ENCODE results near the gene ENTPD2. TPM values are rescaled to one million over a fixed set of nuclear protein-coding genes. Genes with fewer than 3 reads are reported as not detected.
"Not testable (repeated sequence)": the region's sequence is repeated elsewhere in the genome, so short reads cannot be mapped to it uniquely, and the experiment has no call there.

ENTPD2 gene
- total RNA-seq, 2 experiments from 2014 or later: not detected

GRCh38 chr9:137035507-137035834 is 18.4 kb downstream of the ENTPD2 start:
- CTCF ChIA-PET: interaction anchor here (0.6 to 14.0 kb wide), 55 partner anchors 9 to 307 kb away, joined by 3 to 157 read pairs (median 5); partner anchors contain the start of genes AJM1, C8G, CLIC3 and FBXW5
- Mint-ChIP-seq H3K4me3 (peak overlapping the region; percentile 61), H3K27ac (peak overlapping the region; percentile 92), H3K4me1 (peaks cover 38% of the 10 kb centered on the region), H3K27me3 (no peaks in the 10 kb centered on the region), H3K36me3 (ENCODE audit: low read depth) (peaks cover 2% of the 10 kb centered on the region), H3K9me3 (no peaks in the 10 kb centered on the region)
- POLR2A ChIA-PET: interaction anchor here (0.5 kb wide), 1 partner anchor 223 kb away, joined by 3 read pairs; no protein-coding TSS in a partner anchor
- DNase-seq: no peak

GRCh38 chr9:137034709-137035506 is 19.0 kb downstream of the ENTPD2 start:
- Mint-ChIP-seq H3K36me3 (ENCODE audit: low read depth) (peaks cover 2% of the 10 kb centered on the region), H3K4me3 (peak overlapping the region; percentile 61), H3K9me3 (no peaks in the 10 kb centered on the region), H3K27me3 (no peaks in the 10 kb centered on the region), H3K27ac (peak overlapping the region; percentile 92), H3K4me1 (peaks cover 43% of the 10 kb centered on the region)
- POLR2A ChIA-PET: interaction anchor here (0.5 kb wide), 1 partner anchor 223 kb away, joined by 3 read pairs; no protein-coding TSS in a partner anchor
- CTCF ChIA-PET: interaction anchor here (0.6 to 14.0 kb wide), 62 partner anchors 9 to 370 kb away, joined by 3 to 157 read pairs (median 4); partner anchors contain the start of genes AJM1, C8G, CLIC3 and FBXW5
- DNase-seq: peak; percentile 91

- H3K9me3 Mint-ChIP-seq: no peaks in the 10 kb centered on the region
Observed at GRCh38 chr9:137034039-137034708, 19.7 kb downstream of the ENTPD2 start.

GRCh38 chr9:137033481-137033880 is 20.4 kb downstream of the ENTPD2 start:
- H3K27me3 Mint-ChIP-seq; DNase-seq; POLR2A ChIA-PET; H3K36me3 Mint-ChIP-seq (ENCODE audit: low read depth); H3K9me3 Mint-ChIP-seq: not testable (repeated sequence)
- peak overlapping the region; percentile 7 for H3K4me3 Mint-ChIP-seq
- CTCF ChIA-PET: interaction anchor here (0.9 to 14.0 kb wide), 5 partner anchors 13 to 203 kb away, joined by 3 to 157 read pairs (median 19); partner anchors contain the start of genes AJM1, NPDC1 and SAPCD2
- peak overlapping the region; percentile 72 for H3K27ac Mint-ChIP-seq
- H3K4me1 Mint-ChIP-seq: peaks cover 55% of the 10 kb centered on the region

More at GRCh38 chr9:137034039-137034708, 19.7 kb downstream of the ENTPD2 start:
- Mint-ChIP-seq H3K27ac (peak overlapping the region; percentile 92), H3K36me3 (ENCODE audit: low read depth) (peaks cover 2% of the 10 kb centered on the region), H3K4me1 (peaks cover 50% of the 10 kb centered on the region), H3K27me3 (no peaks in the 10 kb centered on the region), H3K4me3 (peak overlapping the region; percentile 61)
- CTCF ChIA-PET: interaction anchor here (0.7 to 14.0 kb wide), 45 partner anchors 10 to 370 kb away, joined by 3 to 157 read pairs (median 5); partner anchors contain the start of genes AJM1, C8G, CLIC3 and FBXW5
- POLR2A ChIA-PET: no interaction called here
- no peak for DNase-seq

- H3K4me1 Mint-ChIP-seq: peaks cover 55% of the 10 kb centered on the region
- ChIA-PET CTCF (interaction anchor here (0.7 to 14.0 kb wide), 8 partner anchors 14 to 307 kb away, joined by 3 to 157 read pairs (median 4); partner anchors contain the start of genes NPDC1 and SAPCD2), POLR2A (no interaction called here)
- peak; percentile 20 for DNase-seq
- no peaks in the 10 kb centered on the region for H3K27me3 Mint-ChIP-seq
- H3K4me3 Mint-ChIP-seq: peak overlapping the region; percentile 22
- peak overlapping the region; percentile 61 for H3K27ac Mint-ChIP-seq
- no peaks in the 10 kb centered on the region for H3K9me3 Mint-ChIP-seq
- peaks cover 2% of the 10 kb centered on the region for H3K36me3 Mint-ChIP-seq (ENCODE audit: low read depth)
Observed at GRCh38 chr9:137032858-137033257, 21.0 kb downstream of the ENTPD2 start.

- Mint-ChIP-seq H3K36me3 (ENCODE audit: low read depth) (peaks cover 2% of the 10 kb centered on the region), H3K4me1 (peaks cover 58% of the 10 kb centered on the region), H3K9me3 (no peaks in the 10 kb centered on the region), H3K27ac (peak within 1 kb of the TSS; percentile 87), H3K4me3 (peak within 1 kb of the TSS; percentile 75), H3K27me3 (no peaks in the 10 kb centered on the region)
- ChIA-PET CTCF (interaction anchor here (0.7 to 14.0 kb wide), 11 partner anchors 14 to 307 kb away, joined by 3 to 157 read pairs (median 4); partner anchors contain the start of genes NPDC1 and SAPCD2), POLR2A (interaction anchor here (0.6 kb wide), 1 partner anchor 138 kb away, joined by 3 read pairs; no protein-coding TSS in a partner anchor)
- DNase-seq: peak; percentile 28
Observed at GRCh38 chr9:137031904-137032640, 21.8 kb downstream of the ENTPD2 start, which contains the start of gene FUT7. Gene FUT7, minus strand, starts transcription at chr9:137032088. Its CDS starts 97 bp downstream, at chr9:137031991.

GRCh38 chr9:137030538-137031527 is 23.0 kb downstream of the ENTPD2 start:
- peaks cover 2% of the 10 kb centered on the region for H3K36me3 Mint-ChIP-seq (ENCODE audit: low read depth)
- H3K4me1 Mint-ChIP-seq: peaks cover 63% of the 10 kb centered on the region
- peak overlapping the region; percentile 75 for H3K4me3 Mint-ChIP-seq
- ChIA-PET CTCF (interaction anchor here (1.1 to 14.0 kb wide), 13 partner anchors 13 to 243 kb away, joined by 3 to 157 read pairs (median 7); partner anchors contain the start of genes AJM1, NPDC1, PAXX and SAPCD2), POLR2A (no interaction called here)
- H3K9me3 Mint-ChIP-seq: no peaks in the 10 kb centered on the region
- DNase-seq: peak; percentile 39
- no peaks in the 10 kb centered on the region for H3K27me3 Mint-ChIP-seq
- H3K27ac Mint-ChIP-seq: peak overlapping the region; percentile 87

GRCh38 chr9:137030006-137030405 is 23.9 kb downstream of the ENTPD2 start:
- H3K36me3 Mint-ChIP-seq (ENCODE audit: low read depth): peaks cover 2% of the 10 kb centered on the region
- ChIA-PET CTCF (interaction anchor here (0.6 to 14.0 kb wide), 43 partner anchors 8 to 301 kb away, joined by 3 to 157 read pairs (median 6); partner anchors contain the start of genes AJM1, CLIC3, MAN1B1 and NPDC1), POLR2A (no interaction called here)
- no peaks in the 10 kb centered on the region for H3K27me3 Mint-ChIP-seq
- H3K4me3 Mint-ChIP-seq: peak overlapping the region; percentile 75
- no peaks in the 10 kb centered on the region for H3K9me3 Mint-ChIP-seq
- H3K27ac Mint-ChIP-seq: peak overlapping the region; percentile 87
- H3K4me1 Mint-ChIP-seq: peaks cover 57% of the 10 kb centered on the region
- DNase-seq: no peak

- POLR2A ChIA-PET: no interaction called here
- Mint-ChIP-seq H3K36me3 (ENCODE audit: low read depth) (peaks cover 2% of the 10 kb centered on the region), H3K4me3 (peak overlapping the region; percentile 75), H3K4me1 (peaks cover 54% of the 10 kb centered on the region), H3K9me3 (no peaks in the 10 kb centered on the region), H3K27ac (peak overlapping the region; percentile 87), H3K27me3 (no peaks in the 10 kb centered on the region)
- peak; percentile 70 for DNase-seq
- CTCF ChIA-PET: interaction anchor here (0.6 to 14.0 kb wide), 50 partner anchors 9 to 300 kb away, joined by 3 to 157 read pairs (median 5); partner anchors contain the start of genes AJM1, CLIC3, MAN1B1 and NPDC1
Observed at GRCh38 chr9:137029058-137029936, 24.6 kb downstream of the ENTPD2 start.

- peaks cover 2% of the 10 kb centered on the region for H3K36me3 Mint-ChIP-seq (ENCODE audit: low read depth)
- DNase-seq: peak; percentile 67
- ChIA-PET POLR2A (no interaction called here), CTCF (interaction anchor here (0.6 to 14.0 kb wide), 41 partner anchors 9 to 300 kb away, joined by 3 to 157 read pairs (median 6); partner anchors contain the start of genes AJM1, CLIC3, MAN1B1 and NPDC1)
- H3K4me3 Mint-ChIP-seq: peak overlapping the region; percentile 75
- H3K9me3 Mint-ChIP-seq: no peaks in the 10 kb centered on the region
- H3K27ac Mint-ChIP-seq: peak overlapping the region; percentile 87
- H3K4me1 Mint-ChIP-seq: peaks cover 52% of the 10 kb centered on the region
- H3K27me3 Mint-ChIP-seq: no peaks in the 10 kb centered on the region
Observed at GRCh38 chr9:137028263-137029057, 25.4 kb downstream of the ENTPD2 start.

All from activated CD4-positive, alpha-beta T cell treated with anti-CD3 and anti-CD28 coated beads, Interleukin-2, amount 10 ng/mL, durations not matched to agents 7 days and 5 days (primary cell).